Upper lobe of left lung (tissue), 6 donors: ENCODE measurements around the gene MAMLD1. TPM values are rescaled to one million over a fixed set of nuclear protein-coding genes. Genes with fewer than 3 reads are reported as not detected.

Experiments
- ATAC-seq, 2 donors: fragments of 200-7000 bp; cut with Tn5 transposase; one replicate each; pipeline ENCODE4 v1.9.1; 2022; ENCODE audit warnings: mild to moderate bottlenecking in 2 of 2, moderate library complexity in 2 of 2; ENCODE audit not compliant: low FRiP score in 2 of 2
- DNase-seq, 2 donors: peaks; one replicate each; pipeline ENCODE4 v3.0.0-alpha.2; 2019 to 2020
- H3K27ac ChIP-seq, 4 donors: fragments of 200-600 bp; sonication (generic); one replicate each; pipeline ENCODE4 v1.5.1; 2016 to 2019
- H3K27me3 ChIP-seq, 4 donors: fragments of 200-600 bp; sonication (generic); one replicate each; pipeline ENCODE4 v1.5.1; 2017 to 2019
- H3K36me3 ChIP-seq, 4 donors: fragments of 200-600 bp; sonication (generic); one replicate each; pipeline ENCODE4 v1.5.1; 2016 to 2019
- H3K4me1 ChIP-seq, 4 donors: fragments of 200-600 bp; sonication (generic); one replicate each; pipeline ENCODE4 v1.5.1; 2018 to 2019
- H3K4me3 ChIP-seq, 4 donors: fragments of 200-600 bp; sonication (generic); one replicate each; pipeline ENCODE4 v1.5.1; 2017 to 2019; ENCODE audit warnings: mild to moderate bottlenecking in 2 of 4, moderate library complexity in 1 of 4
- H3K9me3 ChIP-seq, 4 donors: fragments of 200-600 bp; sonication (generic); one replicate each; pipeline ENCODE4 v1.5.1; 2018 to 2019
- CTCF ChIP-seq, 6 experiments: fragments of 450-650 bp in 4 of 6; fragments of 200-600 bp in 2 of 6; sonication (generic) in 2 of 6; IDR thresholded peaks; one replicate each; pipeline ENCODE4 v1.5.1; 2016 to 2019; ENCODE audit warnings: antibody characterized with exemption in 6 of 6
- EP300 ChIP-seq, 4 donors: sonication (generic); formaldehyde crosslinking; IDR thresholded peaks; one replicate each; pipeline ENCODE4 v1.5.1; 2017; ENCODE audit warnings: antibody characterized with exemption in 4 of 4, control low read depth in 2 of 4
- POLR2A ChIP-seq, 4 donors: fragments of 450-650 bp; IDR thresholded peaks; one replicate each; pipeline ENCODE4 v1.5.1; 2016 to 2017; ENCODE audit warnings: antibody characterized with exemption in 4 of 4, mild to moderate bottlenecking in 2 of 4
- POLR2AphosphoS5 ChIP-seq, 2 donors: sonication (generic); formaldehyde crosslinking; IDR thresholded peaks; one replicate each; pipeline ENCODE4 v1.5.1; 2017; ENCODE audit warnings: antibody characterized with exemption in 2 of 2
- WGBS, 2 donors: methylation state at CpG; one replicate each; pipeline ENCODE4 v1.1.5; 2017 to 2018; 5-methylcytosine and 5-hydroxymethylcytosine counted together
- total RNA-seq, 6 donors: library from RNA; depleted of rRNA in 4 of 6; stranded (reverse); fragments of >200 nt in 4 of 6; gene quantifications; one replicate each; pipeline versions ENCODE4 v1.1.0 to v1.2.1, GENCODE V29; 2016 to 2021
- donor health status: DM: no; HTN: no; CAD: no; lungs with moderate emphysema.
- donor health status: DM: no; HTN: yes; CAD: no; lungs with severe emphysema.

Gene MAMLD1
- total RNA-seq, 6 donors from 2014 or later: 1.1 to 7.8 (median 3.7) TPM

GRCh38 chrX:150507251-150507856 is 144.2 kb downstream of the MAMLD1 start:
- peak in 1 of 2 donors; percentile 50 for ATAC-seq
- peaks cover 9 to 22% (median 17%) of the 10 kb centered on the region in 4 donors for H3K4me1 ChIP-seq
- no peaks in the 10 kb centered on the region for H3K27me3 ChIP-seq
- H3K9me3 ChIP-seq: no peaks in the 10 kb centered on the region
- peak in 1 of 2 donors; percentile 34 for DNase-seq
- 44 to 55% methylated on average over 15 to 19 of the region's 19 CpGs for WGBS, 2 donors
- no peak for TF ChIP-seq CTCF (IDR thresholded peaks at IDR 0.05)
- no peak for TF ChIP-seq EP300 (IDR thresholded peaks at IDR 0.05)
- TF ChIP-seq POLR2A (IDR thresholded peaks at IDR 0.05): no peak
- no peak for TF ChIP-seq POLR2AphosphoS5 (IDR thresholded peaks at IDR 0.05)
- no peaks in the 10 kb centered on the region for H3K36me3 ChIP-seq
- H3K27ac ChIP-seq: peak overlapping the region; percentile 75 to 83 (median 81)
- peak overlapping the region in 1 of 4 donors; percentile 6 for H3K4me3 ChIP-seq

DNA sequence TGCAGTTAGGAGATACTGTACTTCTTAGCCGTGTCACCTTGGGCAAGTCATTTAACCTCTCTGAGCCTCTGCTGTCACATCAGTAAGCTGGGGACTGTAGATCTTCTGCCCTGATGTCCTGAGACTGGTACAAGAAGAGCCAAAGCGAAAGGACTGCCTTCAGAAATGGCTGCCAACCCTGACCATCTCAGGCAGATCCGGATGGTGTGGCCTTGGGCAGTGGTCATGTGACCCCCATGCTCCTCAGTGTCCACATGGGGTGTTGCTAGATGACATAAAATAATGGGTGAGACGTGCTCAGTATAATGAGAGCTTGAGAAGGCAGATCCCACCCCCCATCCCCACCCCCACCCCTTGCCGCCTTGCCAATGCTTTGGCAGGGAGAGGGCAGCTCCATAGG is 144.9 kb downstream of the MAMLD1 start:
- 71% methylated on average over 5 of the region's 5 CpGs; no CpG with 5 or more reads in 1 of the 2 donors for WGBS, 2 donors
- Histone ChIP-seq H3K9me3 (no peaks in the 10 kb centered on the region), H3K27ac (peak overlapping the region; percentile 75 to 83 (median 81)), H3K36me3 (no peaks in the 10 kb centered on the region), H3K4me3 (no peak overlapping the region), H3K4me1 (peaks cover 9 to 22% (median 17%) of the 10 kb centered on the region in 4 donors), H3K27me3 (no peaks in the 10 kb centered on the region)
- ATAC-seq: peak in 1 of 2 donors; percentile 1
- TF ChIP-seq EP300 (IDR thresholded peaks at IDR 0.05) (no peak), CTCF (IDR thresholded peaks at IDR 0.05) (no peak), POLR2A (IDR thresholded peaks at IDR 0.05) (no peak), POLR2AphosphoS5 (IDR thresholded peaks at IDR 0.05) (no peak)
- no peak for DNase-seq

DNA sequence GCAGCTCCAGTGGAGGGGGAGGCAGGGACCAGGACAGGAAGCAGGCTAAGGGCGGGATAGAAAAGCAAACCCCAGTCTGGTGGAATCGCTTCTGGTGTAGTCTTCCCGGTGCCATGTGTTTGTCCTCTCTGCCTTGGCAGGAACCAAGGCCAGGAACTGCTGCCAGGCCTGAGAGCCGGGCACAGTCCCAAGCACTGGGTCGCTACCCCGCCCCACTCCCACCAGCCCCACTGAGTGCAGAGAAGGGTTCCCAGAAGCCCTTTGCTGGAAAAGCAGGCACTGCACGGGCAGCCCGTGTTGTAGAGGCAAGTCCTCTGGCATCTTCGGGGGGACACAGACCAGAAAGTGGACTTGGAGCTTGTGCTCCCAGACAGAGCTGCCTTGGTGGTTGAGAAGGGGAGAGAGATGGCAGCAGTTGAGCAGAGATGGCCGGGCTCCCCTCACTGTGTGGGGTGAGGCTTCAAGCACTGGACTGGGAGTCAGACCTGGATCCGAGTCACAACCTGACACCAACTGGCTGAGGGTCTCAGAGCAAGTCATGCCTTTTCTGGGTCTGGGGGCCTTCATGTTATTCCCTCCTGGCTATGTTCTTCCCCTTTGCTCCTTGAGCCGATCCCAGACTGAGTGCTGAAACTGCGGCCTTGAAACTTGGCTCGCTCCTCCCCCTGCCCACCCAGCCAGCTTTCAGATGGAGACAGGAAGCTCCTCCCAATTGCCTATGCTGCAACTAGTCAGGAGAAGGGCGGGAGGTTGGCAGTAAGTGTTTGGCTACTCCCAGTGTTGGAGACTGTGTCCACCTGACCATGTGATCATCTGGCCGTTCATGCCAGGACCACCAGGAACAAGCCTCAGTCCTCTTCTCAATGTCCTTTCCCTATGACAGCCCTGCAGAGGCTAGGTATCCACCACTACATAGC is 145.6 kb downstream of the MAMLD1 start:
- H3K9me3 ChIP-seq: no peaks in the 10 kb centered on the region
- WGBS, 2 donors: 20 to 47% methylated on average over 1 to 16 of the region's 16 CpGs
- H3K36me3 ChIP-seq: no peaks in the 10 kb centered on the region
- H3K4me3 ChIP-seq: no peak overlapping the region
- H3K27me3 ChIP-seq: no peaks in the 10 kb centered on the region
- TF ChIP-seq POLR2AphosphoS5 (IDR thresholded peaks at IDR 0.05) (peak in 1 of 2 donors; percentile 29), POLR2A (IDR thresholded peaks at IDR 0.05) (no peak), EP300 (IDR thresholded peaks at IDR 0.05) (no peak), CTCF (IDR thresholded peaks at IDR 0.05) (no peak)
- DNase-seq: peak; percentile 36 to 47
- H3K27ac ChIP-seq: peak overlapping the region; percentile 75 to 83 (median 81)
- H3K4me1 ChIP-seq: peaks cover 9 to 22% (median 17%) of the 10 kb centered on the region in 4 donors
- peak; percentile 54 to 80 for ATAC-seq

DNA sequence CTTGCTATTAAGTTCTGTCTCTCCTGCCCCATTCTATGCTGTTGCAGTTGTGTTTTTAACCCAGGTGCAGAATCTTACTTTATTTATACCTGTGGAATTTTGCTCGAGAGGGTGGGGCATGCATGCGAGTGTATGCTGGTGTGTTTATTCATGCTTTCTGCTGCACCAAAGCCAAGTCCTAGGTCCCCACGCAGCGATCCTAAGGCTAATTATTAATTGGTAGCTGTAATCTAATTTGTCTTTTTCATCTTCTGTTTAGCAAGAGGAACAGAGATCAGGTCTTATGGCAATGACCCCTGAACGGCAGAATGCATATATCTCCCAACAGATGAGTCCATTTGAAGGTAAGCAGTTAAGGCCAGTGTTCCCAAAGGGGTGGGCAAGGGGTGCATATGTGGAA is 146.6 kb downstream of the MAMLD1 start:
- no peaks in the 10 kb centered on the region for H3K36me3 ChIP-seq
- H3K27ac ChIP-seq: peak overlapping the region in 1 of 4 donors; percentile 81
- H3K4me1 ChIP-seq: peaks cover 9 to 17% (median 16%) of the 10 kb centered on the region in 4 donors
- H3K27me3 ChIP-seq: no peaks in the 10 kb centered on the region
- TF ChIP-seq CTCF (IDR thresholded peaks at IDR 0.05): no peak
- no peak overlapping the region for H3K4me3 ChIP-seq
- ATAC-seq (no peak), DNase-seq (no peak)
- H3K9me3 ChIP-seq: no peaks in the 10 kb centered on the region
- 52 to 72% methylated on average over 5 of the region's 5 CpGs for WGBS, 2 donors
